ENCODE measurements around the gene SH3TC2.

GRCh38 chr5:148980731-148981130 lies 82.1 kb downstream of the SH3TC2 start:
- TF ChIP-seq CTCF (IDR thresholded peaks at IDR 0.05) (no peak), POLR2A (IDR thresholded peaks at IDR 0.05) (no peak), POLR2AphosphoS5 (IDR thresholded peaks at IDR 0.05) (no peak)

Measured in breast epithelium (tissue), 3 donors.